Lung (tissue), 12 donors: ENCODE results near the gene BTC. TPM values are rescaled to one million over a fixed set of nuclear protein-coding genes. Genes with fewer than 3 reads are reported as not detected.

Experiments used
- ATAC-seq: fragments of 200-7000 bp; cut with Tn5 transposase; one replicate; pipeline ENCODE4 v1.9.1; 2020; ENCODE audit warnings: moderate number of reproducible peaks; ENCODE audit not compliant: insufficient read depth, low FRiP score
- DNase-seq, 3 donors: peaks; one replicate each; pipeline ENCODE4 v3.0.0-alpha.2; 2013 to 2017
- H3K27ac ChIP-seq, 2 donors: one replicate each; pipeline ENCODE4 v1.5.1; 2013; ENCODE audit warnings: mild to moderate bottlenecking in 2 of 2, moderate library complexity in 2 of 2, control low read depth in 1 of 2, inconsistent platforms in 1 of 2, low read depth in 1 of 2, low read length in 1 of 2
- H3K27me3 ChIP-seq, 3 donors: one replicate each; pipeline ENCODE4 v1.5.1; 2013; ENCODE audit warnings: low read length in 2 of 3; ENCODE audit not compliant: control insufficient read depth in 3 of 3, insufficient read depth in 3 of 3
- H3K36me3 ChIP-seq, 4 donors: one replicate each; pipeline ENCODE4 v1.5.1; 2013; ENCODE audit warnings: low read length in 4 of 4, mild to moderate bottlenecking in 1 of 4, moderate library complexity in 1 of 4; ENCODE audit not compliant: control insufficient read depth in 4 of 4, insufficient read depth in 4 of 4
- H3K4me1 ChIP-seq, 5 donors: one replicate each; pipeline ENCODE4 v1.5.1; 2013; ENCODE audit warnings: low read length in 5 of 5, mild to moderate bottlenecking in 2 of 5, moderate library complexity in 1 of 5; ENCODE audit not compliant: control insufficient read depth in 5 of 5, insufficient read depth in 5 of 5
- H3K4me3 ChIP-seq: one replicate; pipeline ENCODE4 v1.5.1; 2013; ENCODE audit warnings: mild to moderate bottlenecking, control low read depth, moderate library complexity
- H3K9ac ChIP-seq, 2 donors: one replicate each; pipeline ENCODE4 v1.5.1; 2013; ENCODE audit warnings: low read length in 2 of 2, control low read depth in 1 of 2; ENCODE audit not compliant: insufficient read depth in 1 of 2
- H3K9me3 ChIP-seq, 4 donors: one replicate each; pipeline ENCODE4 v1.5.1; 2013; ENCODE audit warnings: low read length in 3 of 4, mild to moderate bottlenecking in 1 of 4, moderate library complexity in 1 of 4; ENCODE audit not compliant: control insufficient read depth in 4 of 4, insufficient read depth in 3 of 4
- CTCF ChIP-seq: IDR thresholded peaks from 2 replicates; pipeline ENCODE4 v1.5.1; 2012; ENCODE audit warnings: mild to moderate bottlenecking; ENCODE audit errors: control extremely low read depth, extremely low read depth
- whole genome bisulfite sequencing, 2 donors: extraction: QIAGEN DNeasy Blood & Tissue Kit; methylation state at CpG; one replicate each; pipeline ENCODE4 v1.1.7; 2013; 5-methylcytosine and 5-hydroxymethylcytosine counted together
- polyA plus RNA-seq, 2 donors: library from polyadenylated mRNA; stranded (reverse); fragments of 200-250 nt; gene quantifications; one replicate each; pipeline ENCODE4 v1.2.1, GENCODE V29; 2013
- total RNA-seq, 2 donors: library from RNA; depleted of rRNA in 1 of 2; stranded (reverse); fragments of >200 nt in 1 of 2; gene quantifications; one replicate each; pipeline ENCODE4 v1.2.1, GENCODE V29; 2014 to 2021
- donor health status: control.
- donor health status: control.
- donor health status: Bipolar disorder and iron deficiency.
- donor health status: healthy.
- donor health status: DM: yes; HTN: yes; CAD: no.

Gene BTC
- total and polyA plus RNA-seq, 4 donors, result 3.0 to 9.2 (median 4.0) TPM

GRCh38 chr4:74758551-74759145 is 35.7 kb downstream of the BTC start:
- no peaks in the 10 kb centered on the region for H3K27me3 ChIP-seq
- no peak overlapping the region for H3K4me3 ChIP-seq
- H3K4me1 ChIP-seq, result peaks cover 0 to 24% (median 3%) of the 10 kb centered on the region in 5 donors
- no peaks in the 10 kb centered on the region for H3K36me3 ChIP-seq
- TF ChIP-seq CTCF, result no peak
- ATAC-seq (no peak), DNase-seq (peak in 2 of 3 donors; percentile 49 to 56)
- H3K27ac ChIP-seq, result no peak overlapping the region
- 60 to 76% methylated on average over 5 of the region's 5 CpGs for WGBS, 2 donors
- no peaks in the 10 kb centered on the region for H3K9me3 ChIP-seq
- H3K9ac ChIP-seq, result no peak overlapping the region

GRCh38 chr4:74757136-74757535 is 37.2 kb downstream of the BTC start:
- no peaks in the 10 kb centered on the region for H3K36me3 ChIP-seq
- TF ChIP-seq CTCF, result no peak

GRCh38 chr4:74755486-74755885 is 38.8 kb downstream of the BTC start:
- H3K27me3 ChIP-seq, result no peaks in the 10 kb centered on the region
- H3K27ac ChIP-seq, result no peak overlapping the region
- H3K4me3 ChIP-seq, result no peak overlapping the region
- H3K9me3 ChIP-seq, result no peaks in the 10 kb centered on the region
- ATAC-seq (peak; percentile 36), DNase-seq (peak; percentile 46 to 90 (median 87))
- H3K4me1 ChIP-seq, result peaks cover 0 to 24% (median 3%) of the 10 kb centered on the region in 5 donors
- no peak for TF ChIP-seq CTCF
- H3K9ac ChIP-seq, result no peak overlapping the region
- 53 to 68% methylated on average over 7 of the region's 7 CpGs for WGBS, 2 donors
- H3K36me3 ChIP-seq, result no peaks in the 10 kb centered on the region

More at GRCh38 chr4:74757136-74757535, 37.2 kb downstream of the BTC start:
- DNase-seq (no peak), ATAC-seq (no peak)
- Histone ChIP-seq H3K27ac (no peak overlapping the region), H3K4me1 (peaks cover 0 to 24% (median 3%) of the 10 kb centered on the region in 5 donors), H3K9ac (no peak overlapping the region), H3K9me3 (no peaks in the 10 kb centered on the region), H3K27me3 (no peaks in the 10 kb centered on the region), H3K4me3 (no peak overlapping the region)

- H3K9me3 ChIP-seq, result no peaks in the 10 kb centered on the region
- no peak for TF ChIP-seq CTCF
- no peak for DNase-seq
- H3K27me3 ChIP-seq, result no peaks in the 10 kb centered on the region
- H3K36me3 ChIP-seq, result no peaks in the 10 kb centered on the region
- H3K27ac ChIP-seq, result no peak overlapping the region
- ATAC-seq, result no peak
- H3K4me3 ChIP-seq, result no peak overlapping the region
- H3K9ac ChIP-seq, result no peak overlapping the region
- peaks cover 0 to 24% (median 2%) of the 10 kb centered on the region in 5 donors for H3K4me1 ChIP-seq
Measured at GRCh38 chr4:74754218-74754617, 40.1 kb downstream of the BTC start.
